Measurements from ENCODE around the gene CUBN.

DNA sequence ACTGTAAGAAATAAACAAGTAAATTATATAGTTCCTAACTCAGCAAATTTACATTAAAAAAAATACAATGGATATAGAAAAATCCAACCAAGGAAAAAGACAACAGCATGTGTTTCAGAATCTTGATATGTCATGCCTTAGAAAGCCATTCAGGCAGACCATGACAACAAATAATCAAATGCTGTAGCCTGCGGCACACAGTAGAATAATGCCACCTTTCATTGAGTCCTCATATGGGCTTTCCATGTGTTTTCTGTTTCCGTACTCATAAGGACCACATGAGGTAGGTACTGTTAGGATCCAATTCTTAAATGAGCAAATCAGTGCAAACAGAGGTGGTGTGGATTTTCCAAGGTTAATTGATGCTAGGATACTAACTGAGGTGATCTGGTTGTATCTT lies 138.6 kb downstream of the CUBN start:
- TF ChIP-seq, protein P1, sequence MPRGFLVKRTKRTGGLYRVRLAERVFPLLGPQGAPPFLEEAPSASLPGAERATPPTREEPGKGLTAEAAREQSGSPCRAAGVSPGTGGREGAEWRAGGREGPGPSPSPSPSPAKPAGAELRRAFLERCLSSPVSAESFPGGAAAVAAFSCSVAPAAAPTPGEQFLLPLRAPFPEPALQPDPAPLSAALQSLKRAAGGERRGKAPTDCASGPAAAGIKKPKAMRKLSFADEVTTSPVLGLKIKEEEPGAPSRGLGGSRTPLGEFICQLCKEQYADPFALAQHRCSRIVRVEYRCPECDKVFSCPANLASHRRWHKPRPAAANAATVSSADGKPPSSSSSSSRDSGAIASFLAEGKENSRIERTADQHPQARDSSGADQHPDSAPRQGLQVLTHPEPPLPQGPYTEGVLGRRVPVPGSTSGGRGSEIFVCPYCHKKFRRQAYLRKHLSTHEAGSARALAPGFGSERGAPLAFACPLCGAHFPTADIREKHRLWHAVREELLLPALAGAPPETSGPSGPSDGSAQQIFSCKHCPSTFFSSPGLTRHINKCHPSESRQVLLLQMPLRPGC (tag by site-specific recombination; IDR thresholded peaks at IDR 0.05), result no peak
- no peak for TF ChIP-seq ZNF530 (tag by site-specific recombination; IDR thresholded peaks at IDR 0.05; ENCODE audit: low read depth)
